ENCODE measurements around the gene EMP1.

- TF ChIP-seq SIN3A (IDR thresholded peaks at IDR 0.05; ENCODE audit: borderline replicate concordance, insufficient read depth, low read length) = no peak
- no peak for TF ChIP-seq POLR2AphosphoS5 (IDR thresholded peaks at IDR 0.05; ENCODE audit: low read depth, low read length)
Observed at GRCh38 chr12:13195785-13196129, 769 bp upstream of the EMP1 start.
